CD4-positive, alpha-beta T cell (primary cell): ENCODE results near the gene TRAF3IP3. TPM values are rescaled to one million over a fixed set of nuclear protein-coding genes. Genes with fewer than 3 reads are reported as not detected.

Experiments
- ATAC-seq: fragments of 200-7000 bp; cut with Tn5 transposase; one replicate; pipeline ENCODE4 v1.10.0; 2022; ENCODE audit warnings: mild to moderate bottlenecking; ENCODE audit not compliant: poor library complexity
- CTCF ChIA-PET: fragments of 350-600 bp; sonication (Branson Sonifier 250); formaldehyde crosslinking; loops from one replicate; lab custom pipeline; 2021; ENCODE audit warnings: antibody characterized with exemption, inconsistent platforms; lab: Charles Lee
- POLR2A ChIA-PET: fragments of 350-600 bp; sonication (Branson Sonifier 250); formaldehyde crosslinking; loops from one replicate; lab custom pipeline; 2021; ENCODE audit warnings: antibody characterized with exemption, inconsistent platforms; lab: Charles Lee
- DNase-seq, 14 experiments: peaks; one replicate each; pipeline ENCODE4 v3.0.0-alpha.2; 2013 to 2020; ENCODE audit warnings: mixed read lengths in 2 of 14
- H3K27ac ChIP-seq, 2 donors: one replicate each; pipeline versions ENCODE4 v1.5.1 to v1.7.0; 2013; ENCODE audit warnings: low read length in 2 of 2, low read depth in 1 of 2, mild to moderate bottlenecking in 1 of 2
- H3K27me3 ChIP-seq, 2 experiments: 1 replicate in 1 of 2; 2 replicates in 1 of 2; pipeline versions ENCODE4 v1.6.1 to v1.7.0; 2013; ENCODE audit warnings: low read length in 2 of 2, control low read depth in 1 of 2, mild to moderate bottlenecking in 1 of 2, moderate library complexity in 1 of 2; ENCODE audit not compliant: insufficient read depth in 2 of 2, control insufficient read depth in 1 of 2
- H3K36me3 ChIP-seq: one replicate; pipeline ENCODE4 v1.6.1; 2013; ENCODE audit warnings: low read length, control low read depth; ENCODE audit not compliant: insufficient read depth
- H3K4me1 ChIP-seq: one replicate; pipeline ENCODE4 v1.6.1; 2013; ENCODE audit warnings: low read length, control low read depth; ENCODE audit not compliant: insufficient read depth
- H3K4me3 ChIP-seq: one replicate; pipeline ENCODE4 v1.5.1; 2013; ENCODE audit warnings: mild to moderate bottlenecking, low read length, moderate library complexity
- H3K9me3 ChIP-seq, 2 experiments: 1 replicate in 1 of 2; 2 replicates in 1 of 2; pipeline versions ENCODE4 v1.6.1 to v1.7.0; 2013; ENCODE audit warnings: low read length in 2 of 2, mild to moderate bottlenecking in 2 of 2, control low read depth in 1 of 2, moderate library complexity in 1 of 2; ENCODE audit not compliant: control insufficient read depth in 1 of 2, insufficient read depth in 1 of 2
- H3K27ac Mint-ChIP-seq: one replicate; pipeline ENCODE4 v1.8.0; 2020; ENCODE audit warnings: mixed read lengths
- H3K27me3 Mint-ChIP-seq: one replicate; pipeline ENCODE4 v1.8.0; 2021; ENCODE audit warnings: mixed read lengths
- H3K36me3 Mint-ChIP-seq: one replicate; pipeline ENCODE4 v1.8.0; 2021; ENCODE audit warnings: low read depth, mixed read lengths
- H3K4me1 Mint-ChIP-seq: one replicate; pipeline ENCODE4 v1.8.0; 2021; ENCODE audit warnings: low read depth, mixed read lengths
- H3K4me3 Mint-ChIP-seq: one replicate; pipeline ENCODE4 v1.8.0; 2020; ENCODE audit warnings: mild to moderate bottlenecking, mixed read lengths
- H3K9me3 Mint-ChIP-seq: one replicate; pipeline ENCODE4 v1.8.0; 2020; ENCODE audit warnings: mixed read lengths
- intact Hi-C, 2 experiments: fragments of 100-400 bp; cut with DNase I in 1 of 2; cut with micrococcal nuclease in 1 of 2; formaldehyde crosslinking; loops; one replicate each; pipeline versions ENCODE4 v1.15.1 to v1.9.0; 2023 to 2025; cut with DNase I, micrococcal nuclease
- total RNA-seq, 174 experiments: library from RNA in 2 of 174; stranded (reverse) in 2 of 174; gene quantifications; one replicate each; pipeline ENCODE4 v1.2.3 and lab custom pipeline; 2021 to 2026
- TF ChIP-seq, protein P1 (sequence below): fragments of 200-600 bp; IDR thresholded peaks from one replicate; pipeline ENCODE4 v1.8.0; 2022; ENCODE audit warnings: antibody characterized with exemption, mild to moderate bottlenecking

Gene TRAF3IP3
- total RNA-seq, 2 experiments from 2014 or later = 279 to 290 TPM

DNA sequence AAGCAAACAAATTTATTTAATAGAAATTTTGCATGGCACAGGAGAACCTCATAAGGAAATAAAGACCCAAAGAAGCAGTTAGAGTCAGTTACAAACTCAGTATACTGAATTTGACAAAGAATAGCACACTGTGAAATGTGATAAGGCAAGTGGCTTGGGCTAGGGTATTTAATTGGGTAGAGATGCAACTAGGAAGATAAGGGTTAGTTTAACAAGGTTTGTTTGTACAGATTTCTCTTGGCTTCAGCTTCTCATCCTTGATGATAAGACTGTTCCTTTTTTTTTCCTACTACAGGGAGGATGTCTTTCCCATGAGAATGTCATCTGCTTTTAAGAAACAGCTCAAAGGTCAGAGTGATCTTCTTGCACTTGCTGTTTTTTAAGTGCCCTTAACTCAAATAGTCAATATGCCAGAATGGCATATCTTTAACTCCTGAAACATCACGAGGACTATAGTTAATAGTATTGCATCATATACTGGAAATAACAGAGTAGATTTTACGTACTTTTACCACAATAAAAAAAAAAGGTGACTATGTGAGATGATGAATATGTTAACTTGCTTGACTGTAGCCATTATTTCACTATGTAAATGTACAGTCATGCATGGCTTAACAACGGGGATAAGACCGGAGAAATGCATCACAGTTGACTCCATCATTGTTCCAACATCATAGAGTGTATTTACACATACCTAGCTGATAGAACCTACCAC is 9.2 kb upstream of the TRAF3IP3 start:
- H3K36me3 Mint-ChIP-seq = no peaks in the 10 kb centered on the region
- no peak overlapping the region for H3K27ac ChIP-seq
- intact Hi-C loops = loop anchor here (1.0 to 5.0 kb wide), 6 partner anchors 52 to 178 kb away; no protein-coding TSS in a partner anchor

DNA sequence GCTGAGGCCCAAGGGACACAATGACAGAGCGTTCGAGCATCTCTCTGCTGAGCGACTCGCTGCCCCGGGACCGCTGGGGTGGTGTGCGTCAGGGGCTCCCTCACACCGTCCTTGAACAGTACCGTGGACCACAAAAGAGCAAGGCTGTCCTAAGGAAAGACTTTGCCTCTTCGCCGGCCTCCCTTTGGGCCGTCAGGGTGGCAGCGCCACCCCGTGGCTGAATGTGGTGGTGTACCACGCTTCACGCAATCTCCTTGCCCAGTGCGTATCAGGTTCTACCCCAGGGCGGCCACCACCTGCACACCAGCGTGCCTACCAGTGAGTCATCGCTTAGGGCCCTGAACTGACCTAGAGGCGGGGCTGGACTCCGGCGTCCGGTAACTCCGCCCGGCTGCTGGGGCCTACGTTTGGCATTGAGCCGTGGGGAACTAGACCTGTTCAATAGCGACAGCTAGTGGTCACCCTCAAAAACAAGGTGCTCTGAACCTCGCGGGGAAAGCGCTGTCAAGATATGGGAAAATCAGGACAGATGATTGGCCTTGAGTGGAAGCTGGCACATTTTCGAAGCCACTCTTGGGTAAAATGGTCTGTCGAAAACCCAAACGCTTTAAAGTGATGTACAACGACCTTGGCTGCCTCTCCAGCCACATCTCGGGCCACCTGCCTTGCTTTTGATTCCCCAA is 8.1 kb upstream of the TRAF3IP3 start:
- Mint-ChIP-seq H3K9me3 (no peaks in the 10 kb centered on the region), H3K27me3 (no peaks in the 10 kb centered on the region), H3K27ac (peak overlapping the region; percentile 89), H3K36me3 (no peaks in the 10 kb centered on the region), H3K4me3 (peak overlapping the region; percentile 91), H3K4me1 (peaks cover 56% of the 10 kb centered on the region)
- Histone ChIP-seq H3K36me3 (no peaks in the 10 kb centered on the region), H3K4me3 (peak overlapping the region; percentile 58), H3K27me3 (no peaks in the 10 kb centered on the region), H3K4me1 (peaks cover 47% of the 10 kb centered on the region), H3K27ac (peak overlapping the region; percentile 66), H3K9me3 (no peaks in the 10 kb centered on the region)
- peak; percentile 79 for ATAC-seq
- ChIA-PET CTCF (interaction anchor here (0.6 to 7.3 kb wide), 15 partner anchors 9 to 181 kb away, joined by 3 to 80 read pairs (median 6); partner anchors contain the start of genes C1orf74 and TRAF3IP3), POLR2A (interaction anchor here (0.7 to 13.9 kb wide), 5 partner anchors 8 to 34 kb away, joined by 3 to 478 read pairs (median 3); partner anchors contain the start of gene TRAF3IP3)
- TF ChIP-seq, protein P1, sequence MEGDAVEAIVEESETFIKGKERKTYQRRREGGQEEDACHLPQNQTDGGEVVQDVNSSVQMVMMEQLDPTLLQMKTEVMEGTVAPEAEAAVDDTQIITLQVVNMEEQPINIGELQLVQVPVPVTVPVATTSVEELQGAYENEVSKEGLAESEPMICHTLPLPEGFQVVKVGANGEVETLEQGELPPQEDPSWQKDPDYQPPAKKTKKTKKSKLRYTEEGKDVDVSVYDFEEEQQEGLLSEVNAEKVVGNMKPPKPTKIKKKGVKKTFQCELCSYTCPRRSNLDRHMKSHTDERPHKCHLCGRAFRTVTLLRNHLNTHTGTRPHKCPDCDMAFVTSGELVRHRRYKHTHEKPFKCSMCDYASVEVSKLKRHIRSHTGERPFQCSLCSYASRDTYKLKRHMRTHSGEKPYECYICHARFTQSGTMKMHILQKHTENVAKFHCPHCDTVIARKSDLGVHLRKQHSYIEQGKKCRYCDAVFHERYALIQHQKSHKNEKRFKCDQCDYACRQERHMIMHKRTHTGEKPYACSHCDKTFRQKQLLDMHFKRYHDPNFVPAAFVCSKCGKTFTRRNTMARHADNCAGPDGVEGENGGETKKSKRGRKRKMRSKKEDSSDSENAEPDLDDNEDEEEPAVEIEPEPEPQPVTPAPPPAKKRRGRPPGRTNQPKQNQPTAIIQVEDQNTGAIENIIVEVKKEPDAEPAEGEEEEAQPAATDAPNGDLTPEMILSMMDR = peak; percentile 99
- DNase-seq = peak; percentile 69 to 93 (median 78)
- intact Hi-C loops = loop anchor here (1.0 to 5.0 kb wide), 9 partner anchors 19 to 179 kb away; no protein-coding TSS in a partner anchor

More for the DNA sequence above, 9.2 kb upstream of the TRAF3IP3 start:
- peaks cover 56% of the 10 kb centered on the region for H3K4me1 Mint-ChIP-seq
- Histone ChIP-seq H3K4me1 (peaks cover 40% of the 10 kb centered on the region), H3K27me3 (no peaks in the 10 kb centered on the region), H3K4me3 (no peak overlapping the region), H3K36me3 (no peaks in the 10 kb centered on the region), H3K9me3 (no peaks in the 10 kb centered on the region)
- H3K4me3 Mint-ChIP-seq = peak overlapping the region; percentile 15
- ATAC-seq (no peak), DNase-seq (no peak)
- H3K27ac Mint-ChIP-seq = peak overlapping the region; percentile 89
- no peaks in the 10 kb centered on the region for H3K9me3 Mint-ChIP-seq
- TF ChIP-seq, protein P1 = no peak
- no peaks in the 10 kb centered on the region for H3K27me3 Mint-ChIP-seq
- CTCF ChIA-PET = interaction anchor here (1.9 to 7.3 kb wide), 2 partner anchors 20 to 27 kb away, joined by 11 to 80 read pairs; no protein-coding TSS in a partner anchor
- POLR2A ChIA-PET = no interaction called here

DNA sequence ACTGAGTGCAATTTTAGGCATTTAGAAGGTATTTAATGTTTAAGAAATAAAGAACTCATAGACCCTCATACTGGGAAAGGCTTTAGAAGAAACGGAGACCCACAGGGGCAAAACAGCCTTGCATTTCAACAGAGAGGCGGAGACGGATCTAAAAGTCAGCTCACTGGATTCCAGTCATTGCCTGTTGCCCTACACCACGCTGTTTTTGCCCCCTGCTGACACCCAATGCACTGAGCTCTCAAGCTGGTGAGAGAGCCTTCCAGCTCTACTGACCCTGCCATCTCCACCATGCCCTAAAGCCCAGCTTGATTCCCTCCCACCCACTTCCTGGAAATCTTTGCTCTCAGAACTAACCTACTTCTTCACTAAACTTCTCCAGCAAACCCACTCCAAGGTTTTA is 7.2 kb upstream of the TRAF3IP3 start:
- ChIA-PET POLR2A (interaction anchor here (1.1 to 13.9 kb wide), 6 partner anchors 19 to 36 kb away, joined by 3 to 478 read pairs (median 5); partner anchors contain the start of gene C1orf74), CTCF (interaction anchor here (0.7 to 7.3 kb wide), 12 partner anchors 8 to 182 kb away, joined by 3 to 80 read pairs (median 8); partner anchors contain the start of genes C1orf74, TRAF3IP3 and UTP25)
- H3K9me3 Mint-ChIP-seq = no peaks in the 10 kb centered on the region

More for the DNA sequence above, 7.2 kb upstream of the TRAF3IP3 start:
- Histone ChIP-seq H3K4me3 (no peak overlapping the region), H3K4me1 (peaks cover 51% of the 10 kb centered on the region), H3K9me3 (no peaks in the 10 kb centered on the region), H3K36me3 (no peaks in the 10 kb centered on the region), H3K27ac (peak overlapping the region; percentile 66), H3K27me3 (no peaks in the 10 kb centered on the region)
- no peaks in the 10 kb centered on the region for H3K36me3 Mint-ChIP-seq
- no peaks in the 10 kb centered on the region for H3K27me3 Mint-ChIP-seq
- DNase-seq (peak in 1 of 14 experiments; percentile 22), ATAC-seq (no peak)
- peak overlapping the region; percentile 89 for H3K27ac Mint-ChIP-seq
- H3K4me3 Mint-ChIP-seq = peak overlapping the region; percentile 91
- H3K4me1 Mint-ChIP-seq = peaks cover 61% of the 10 kb centered on the region
- TF ChIP-seq, protein P1 = no peak
- intact Hi-C loops = loop anchor here (1.0 to 5.0 kb wide), 4 partner anchors 18 to 74 kb away; no protein-coding TSS in a partner anchor
